NB4 (cell line): ENCODE results near the gene KIF27.

ENCODE experiments used
- CTCF ChIP-seq: IDR thresholded peaks from one replicate; pipeline ENCODE4 v1.5.1; 2012; ENCODE audit warnings: low read depth, low read length
- POLR2A ChIP-seq: IDR thresholded peaks from 2 replicates; pipeline ENCODE4 v1.6.1; 2011; ENCODE audit warnings: mild to moderate bottlenecking; ENCODE audit not compliant: insufficient read length; ENCODE audit errors: extremely low read depth

- TF ChIP-seq CTCF (no peak), POLR2A (no peak)
These were observed 734 bp downstream of the KIF27 start for GRCh38 chr9:83920469-83920926.
